Measurements from ENCODE around the gene OR4F6.
"Not testable (repeated sequence)": the region's sequence is repeated elsewhere in the genome, so short reads cannot be mapped to it uniquely, and the experiment has no call there.

Gene OR4F6

DNA sequence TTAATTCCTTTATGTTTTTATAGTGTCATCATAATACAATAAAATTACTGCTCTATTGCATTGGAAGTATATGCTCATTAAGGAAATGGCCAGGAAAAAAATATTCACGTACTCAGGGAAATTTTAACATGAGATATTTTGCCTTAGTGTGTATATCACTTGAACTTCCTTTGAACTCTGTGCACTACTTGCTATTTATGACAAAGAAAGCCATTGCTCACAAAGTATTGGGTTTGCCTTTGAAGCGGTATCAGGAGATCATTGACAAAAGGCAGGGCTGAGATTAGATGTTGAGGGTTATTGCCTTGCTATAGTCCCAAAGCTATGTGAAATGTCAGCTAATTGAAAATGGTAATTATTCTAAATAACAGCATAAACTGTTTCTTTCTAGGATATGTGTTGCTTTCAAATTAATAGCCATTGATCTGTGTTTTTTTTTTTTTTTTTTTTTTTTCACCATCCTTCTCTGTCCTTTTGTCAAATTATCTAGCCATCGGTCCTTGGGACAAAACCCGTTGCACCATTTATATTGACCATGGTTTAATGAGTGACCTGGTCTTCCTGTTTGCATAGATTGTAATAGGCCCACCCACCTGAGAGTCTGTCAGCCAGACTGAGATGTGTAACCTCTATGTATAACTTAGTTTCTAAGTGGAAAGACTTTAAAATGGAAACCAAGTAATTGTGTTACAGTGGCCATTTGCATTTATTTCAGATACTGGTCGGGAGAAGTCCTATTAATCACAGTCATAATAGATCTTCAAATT lies 14.6 kb upstream of the OR4F6 start:
- not testable (repeated sequence) for H3K4me1 ChIP-seq; H3K36me3 ChIP-seq (ENCODE audit: control insufficient read depth, insufficient read depth, low read length); H3K79me2 ChIP-seq; H3K27ac ChIP-seq; H3K9ac ChIP-seq; H2AFZ ChIP-seq; H3K4me3 ChIP-seq (ENCODE audit: low read depth, low read length); H3K4me2 ChIP-seq (ENCODE audit: low read length); H3K27me3 ChIP-seq (ENCODE audit: control insufficient read depth, insufficient read depth, low read length); H3K9me3 ChIP-seq (ENCODE audit: control insufficient read depth, low read length)

DNA sequence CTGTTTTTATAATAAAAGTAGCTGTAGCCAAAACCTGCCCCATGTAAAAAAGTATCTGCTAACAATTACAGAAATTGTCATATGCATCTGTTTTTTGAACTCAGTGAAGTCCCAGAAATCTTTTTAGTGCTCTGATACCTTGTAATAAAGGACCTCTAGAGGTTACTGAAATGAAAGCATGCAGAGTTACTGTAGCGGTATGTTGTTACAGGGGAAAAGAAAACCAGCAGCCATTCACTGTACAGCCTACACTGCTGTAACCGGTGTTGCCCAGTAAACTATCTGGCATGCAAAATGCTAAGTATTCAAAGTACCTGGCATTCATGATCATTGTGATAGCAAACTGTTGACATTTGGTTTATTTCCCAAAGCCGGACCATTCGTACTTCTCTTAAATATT lies 12.6 kb upstream of the OR4F6 start:
- not testable (repeated sequence) for H3K4me1 ChIP-seq; H3K27ac ChIP-seq; H3K4me3 ChIP-seq (ENCODE audit: low read depth, low read length); H3K79me2 ChIP-seq; H3K9ac ChIP-seq; H3K27me3 ChIP-seq (ENCODE audit: control insufficient read depth, insufficient read depth, low read length); H3K9me3 ChIP-seq (ENCODE audit: control insufficient read depth, low read length); H2AFZ ChIP-seq; H3K4me2 ChIP-seq (ENCODE audit: low read length); H3K36me3 ChIP-seq (ENCODE audit: control insufficient read depth, insufficient read depth, low read length)

DNA sequence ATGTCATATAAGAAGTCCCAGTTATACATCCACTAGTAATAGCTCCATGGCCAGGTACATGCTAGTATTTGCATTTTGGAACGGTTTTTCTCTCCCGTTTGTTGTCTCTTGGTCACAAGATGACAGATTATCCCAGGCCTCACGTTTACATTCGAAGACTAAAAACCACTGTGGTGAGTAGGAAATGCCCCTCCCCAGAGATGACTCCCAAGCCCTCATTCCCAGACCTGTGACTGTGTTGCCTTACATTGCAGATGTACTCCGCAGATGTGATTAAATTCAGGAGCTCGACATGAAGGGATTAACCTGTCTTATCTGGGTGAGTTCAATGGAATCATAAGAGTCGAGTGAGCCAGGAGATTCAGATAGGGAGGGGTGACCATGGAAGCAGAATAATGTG lies 9.3 kb upstream of the OR4F6 start:
- not testable (repeated sequence) for H3K79me2 ChIP-seq; H3K4me3 ChIP-seq (ENCODE audit: low read depth, low read length); H3K27me3 ChIP-seq (ENCODE audit: control insufficient read depth, insufficient read depth, low read length); H2AFZ ChIP-seq; H3K36me3 ChIP-seq (ENCODE audit: control insufficient read depth, insufficient read depth, low read length); H3K4me1 ChIP-seq; H3K27ac ChIP-seq; H3K9ac ChIP-seq; H3K4me2 ChIP-seq (ENCODE audit: low read length); H3K9me3 ChIP-seq (ENCODE audit: control insufficient read depth, low read length)

DNA sequence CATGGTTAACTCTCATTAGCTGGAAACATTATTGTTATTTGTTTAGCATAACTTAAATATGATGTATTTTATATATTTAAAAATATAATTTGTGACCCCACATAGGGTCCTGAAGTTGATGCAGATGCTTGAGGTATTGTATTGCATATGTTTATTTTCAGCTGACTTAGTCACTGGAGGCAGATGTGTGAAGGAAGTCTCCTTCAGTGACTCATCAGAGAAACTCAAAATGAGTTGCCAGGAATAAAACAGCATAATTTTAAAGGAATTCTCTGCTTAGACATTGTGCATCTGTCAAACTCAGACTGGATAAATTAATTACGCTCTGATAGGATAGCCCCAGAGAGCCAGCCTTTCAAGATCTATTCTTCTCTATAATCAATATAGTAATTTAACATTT lies 7.9 kb upstream of the OR4F6 start:
- no peaks in the 10 kb centered on the region for H3K4me1 ChIP-seq
- no peak overlapping the region for H3K4me2 ChIP-seq (ENCODE audit: low read length)
- H3K4me3 ChIP-seq (ENCODE audit: low read depth, low read length): no peak overlapping the region
- no peak overlapping the region for H2AFZ ChIP-seq
- no peak overlapping the region for H3K27ac ChIP-seq
- no peak overlapping the region for H3K9ac ChIP-seq
- TF ChIP-seq, protein P1, sequence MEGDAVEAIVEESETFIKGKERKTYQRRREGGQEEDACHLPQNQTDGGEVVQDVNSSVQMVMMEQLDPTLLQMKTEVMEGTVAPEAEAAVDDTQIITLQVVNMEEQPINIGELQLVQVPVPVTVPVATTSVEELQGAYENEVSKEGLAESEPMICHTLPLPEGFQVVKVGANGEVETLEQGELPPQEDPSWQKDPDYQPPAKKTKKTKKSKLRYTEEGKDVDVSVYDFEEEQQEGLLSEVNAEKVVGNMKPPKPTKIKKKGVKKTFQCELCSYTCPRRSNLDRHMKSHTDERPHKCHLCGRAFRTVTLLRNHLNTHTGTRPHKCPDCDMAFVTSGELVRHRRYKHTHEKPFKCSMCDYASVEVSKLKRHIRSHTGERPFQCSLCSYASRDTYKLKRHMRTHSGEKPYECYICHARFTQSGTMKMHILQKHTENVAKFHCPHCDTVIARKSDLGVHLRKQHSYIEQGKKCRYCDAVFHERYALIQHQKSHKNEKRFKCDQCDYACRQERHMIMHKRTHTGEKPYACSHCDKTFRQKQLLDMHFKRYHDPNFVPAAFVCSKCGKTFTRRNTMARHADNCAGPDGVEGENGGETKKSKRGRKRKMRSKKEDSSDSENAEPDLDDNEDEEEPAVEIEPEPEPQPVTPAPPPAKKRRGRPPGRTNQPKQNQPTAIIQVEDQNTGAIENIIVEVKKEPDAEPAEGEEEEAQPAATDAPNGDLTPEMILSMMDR (IDR thresholded peaks at IDR 0.05): no peak
- H3K36me3 ChIP-seq (ENCODE audit: control insufficient read depth, insufficient read depth, low read length): no peaks in the 10 kb centered on the region
- H3K27me3 ChIP-seq (ENCODE audit: control insufficient read depth, insufficient read depth, low read length): no peaks in the 10 kb centered on the region
- H3K79me2 ChIP-seq: no peaks in the 10 kb centered on the region
- H3K9me3 ChIP-seq (ENCODE audit: control insufficient read depth, low read length): no peaks in the 10 kb centered on the region

DNA sequence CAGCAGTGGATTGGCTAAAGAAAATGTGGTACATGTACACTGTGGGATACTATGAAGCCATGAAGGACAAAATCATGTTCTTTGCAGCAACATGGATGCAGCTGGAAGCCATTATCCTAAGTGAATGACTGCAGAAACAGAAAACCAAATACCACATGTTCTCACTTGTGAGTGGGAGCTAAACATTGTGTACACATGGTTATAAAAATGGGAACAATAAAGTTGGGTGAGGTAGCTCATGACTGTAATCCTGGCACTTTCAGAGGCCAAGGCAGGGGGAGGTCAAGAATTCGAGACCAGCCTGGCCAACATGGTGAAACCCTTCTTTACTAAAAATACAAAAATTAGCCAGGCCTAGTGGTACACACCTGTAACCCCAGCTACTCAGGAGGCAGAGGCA lies 3.6 kb upstream of the OR4F6 start:
- H3K27me3 ChIP-seq (ENCODE audit: control insufficient read depth, insufficient read depth, low read length): no peaks in the 10 kb centered on the region
- no peaks in the 10 kb centered on the region for H3K79me2 ChIP-seq
- H3K4me3 ChIP-seq (ENCODE audit: low read depth, low read length): no peak overlapping the region
- H2AFZ ChIP-seq: no peak overlapping the region
- H3K36me3 ChIP-seq (ENCODE audit: control insufficient read depth, insufficient read depth, low read length): no peaks in the 10 kb centered on the region
- no peak overlapping the region for H3K9ac ChIP-seq
- H3K9me3 ChIP-seq (ENCODE audit: control insufficient read depth, low read length): no peaks in the 10 kb centered on the region
- no peak overlapping the region for H3K27ac ChIP-seq
- TF ChIP-seq, protein P1 (IDR thresholded peaks at IDR 0.05): no peak
- H3K4me2 ChIP-seq (ENCODE audit: low read length): no peak overlapping the region
- H3K4me1 ChIP-seq: no peaks in the 10 kb centered on the region

DNA sequence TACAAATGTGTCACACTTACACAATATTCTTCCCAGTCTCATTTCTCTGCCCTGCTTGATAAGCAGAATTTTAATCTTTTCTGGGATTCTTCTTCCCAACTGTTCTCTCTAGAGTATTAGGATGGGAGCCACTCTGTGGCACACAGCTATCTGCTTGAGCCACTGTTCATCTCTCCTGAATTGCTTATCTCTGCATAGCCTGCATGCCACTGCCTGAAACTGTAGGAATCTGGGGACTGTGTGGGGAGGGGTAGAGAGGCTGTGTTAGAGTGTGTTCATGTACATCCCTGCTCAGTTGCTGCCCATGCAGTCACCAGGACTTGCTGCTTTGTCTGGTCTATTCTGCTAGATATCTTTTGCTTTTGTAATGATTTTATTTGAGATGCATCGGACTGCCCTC lies 2.3 kb upstream of the OR4F6 start:
- Histone ChIP-seq H3K27me3 (ENCODE audit: control insufficient read depth, insufficient read depth, low read length) (no peaks in the 10 kb centered on the region), H2AFZ (no peak overlapping the region), H3K4me1 (no peaks in the 10 kb centered on the region), H3K4me3 (ENCODE audit: low read depth, low read length) (no peak overlapping the region), H3K9me3 (ENCODE audit: control insufficient read depth, low read length) (no peaks in the 10 kb centered on the region), H3K36me3 (ENCODE audit: control insufficient read depth, insufficient read depth, low read length) (no peaks in the 10 kb centered on the region), H3K27ac (no peak overlapping the region), H3K4me2 (ENCODE audit: low read length) (no peak overlapping the region), H3K79me2 (no peaks in the 10 kb centered on the region), H3K9ac (no peak overlapping the region)
- TF ChIP-seq, protein P1 (IDR thresholded peaks at IDR 0.05): no peak

Data from parathyroid adenoma (tissue), 2 donors.